ENCODE results near the gene FRMD1.

DNA sequence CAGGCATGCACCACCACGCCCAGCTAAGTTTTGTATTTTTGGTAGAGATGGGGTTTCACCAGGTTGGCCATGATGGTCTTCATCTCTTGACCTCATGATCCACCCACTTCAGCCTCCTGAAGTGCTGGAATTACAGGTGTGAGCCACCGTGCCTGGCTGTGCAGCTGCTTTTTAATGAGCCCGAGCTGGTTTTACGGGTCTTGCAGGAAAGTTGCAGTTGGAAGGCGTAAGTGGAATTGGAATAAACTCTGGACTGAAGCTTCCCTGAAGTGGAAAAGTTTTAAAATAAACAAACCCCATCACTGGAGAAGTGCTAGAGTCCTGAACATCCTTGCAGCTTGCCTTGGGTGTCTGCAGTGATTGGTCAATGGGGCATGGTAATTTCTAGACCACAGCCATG lies 41.2 kb downstream of the FRMD1 start:
- TF ChIP-seq POLR2A (IDR thresholded peaks at IDR 0.05): no peak
- TF ChIP-seq, protein P1, sequence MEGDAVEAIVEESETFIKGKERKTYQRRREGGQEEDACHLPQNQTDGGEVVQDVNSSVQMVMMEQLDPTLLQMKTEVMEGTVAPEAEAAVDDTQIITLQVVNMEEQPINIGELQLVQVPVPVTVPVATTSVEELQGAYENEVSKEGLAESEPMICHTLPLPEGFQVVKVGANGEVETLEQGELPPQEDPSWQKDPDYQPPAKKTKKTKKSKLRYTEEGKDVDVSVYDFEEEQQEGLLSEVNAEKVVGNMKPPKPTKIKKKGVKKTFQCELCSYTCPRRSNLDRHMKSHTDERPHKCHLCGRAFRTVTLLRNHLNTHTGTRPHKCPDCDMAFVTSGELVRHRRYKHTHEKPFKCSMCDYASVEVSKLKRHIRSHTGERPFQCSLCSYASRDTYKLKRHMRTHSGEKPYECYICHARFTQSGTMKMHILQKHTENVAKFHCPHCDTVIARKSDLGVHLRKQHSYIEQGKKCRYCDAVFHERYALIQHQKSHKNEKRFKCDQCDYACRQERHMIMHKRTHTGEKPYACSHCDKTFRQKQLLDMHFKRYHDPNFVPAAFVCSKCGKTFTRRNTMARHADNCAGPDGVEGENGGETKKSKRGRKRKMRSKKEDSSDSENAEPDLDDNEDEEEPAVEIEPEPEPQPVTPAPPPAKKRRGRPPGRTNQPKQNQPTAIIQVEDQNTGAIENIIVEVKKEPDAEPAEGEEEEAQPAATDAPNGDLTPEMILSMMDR (IDR thresholded peaks at IDR 0.05): no peak
